GM19455 (cell line): ENCODE data around the gene EDAR.

Source experiments
- ATAC-seq: cut with Tn5 transposase; IDR thresholded peaks from one replicate; pipeline ENCODE4 v1.9.1; 2021; ENCODE audit not compliant: unreplicated experiment

The EDAR gene

DNA sequence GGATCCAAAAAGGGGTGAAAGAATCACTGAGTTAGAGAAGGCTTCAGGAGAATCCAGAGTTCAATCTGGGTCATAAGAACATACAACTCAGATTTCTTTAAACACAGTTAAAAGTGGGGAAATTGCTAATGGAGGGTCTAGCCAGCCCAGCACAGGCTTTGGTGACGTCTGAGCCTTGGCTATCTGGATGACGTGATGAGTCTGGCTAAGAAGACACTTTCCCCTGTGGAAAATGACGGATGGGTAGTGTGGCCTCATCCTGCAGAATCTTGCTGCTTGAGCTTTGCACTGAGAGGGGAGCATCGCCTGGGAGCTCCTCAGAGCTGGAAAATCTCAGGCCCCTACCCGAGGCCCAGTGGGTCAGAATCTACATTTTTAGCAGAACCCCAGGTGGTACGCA is 19.2 kb downstream of the EDAR start:
- no peak for ATAC-seq

DNA sequence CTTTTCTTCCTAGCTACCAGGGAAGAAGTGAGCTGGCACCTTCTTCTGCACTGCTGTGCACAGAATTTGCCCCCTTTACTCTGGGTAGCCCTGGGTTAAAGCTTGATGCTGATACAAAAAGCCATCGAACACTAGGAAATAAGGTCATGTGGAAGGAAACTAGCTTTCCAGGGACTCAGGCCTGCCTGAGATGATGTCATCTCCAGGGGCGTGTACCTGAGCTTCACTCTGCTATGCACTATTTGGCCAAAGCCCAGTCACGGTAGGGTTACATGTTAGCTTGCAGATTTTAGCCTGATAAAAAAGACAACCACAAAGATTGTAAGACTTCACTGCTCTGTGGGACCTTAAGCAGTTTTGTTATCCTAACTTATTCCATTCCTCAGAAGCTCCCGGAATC is 20.4 kb downstream of the EDAR start:
- ATAC-seq, result no peak

DNA sequence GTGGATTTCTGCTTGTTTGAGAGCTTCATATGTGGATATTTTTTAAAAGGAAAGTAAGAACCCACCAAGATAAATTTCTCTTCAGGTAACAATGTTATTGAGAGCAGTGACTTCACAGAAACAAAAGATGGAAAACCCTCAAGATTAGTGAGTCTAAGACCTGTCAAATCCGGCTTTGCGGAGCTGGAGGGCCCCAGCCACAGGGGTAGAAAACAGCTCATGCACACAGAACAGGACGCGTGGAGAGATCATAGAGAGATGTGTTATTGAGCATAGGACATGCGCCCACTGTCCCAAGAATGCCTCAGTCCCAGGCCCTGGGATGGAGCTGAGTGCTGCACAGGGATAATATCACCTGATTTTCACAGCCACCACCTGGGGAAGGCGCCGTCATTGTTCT is 21.3 kb downstream of the EDAR start:
- ATAC-seq, result no peak

DNA sequence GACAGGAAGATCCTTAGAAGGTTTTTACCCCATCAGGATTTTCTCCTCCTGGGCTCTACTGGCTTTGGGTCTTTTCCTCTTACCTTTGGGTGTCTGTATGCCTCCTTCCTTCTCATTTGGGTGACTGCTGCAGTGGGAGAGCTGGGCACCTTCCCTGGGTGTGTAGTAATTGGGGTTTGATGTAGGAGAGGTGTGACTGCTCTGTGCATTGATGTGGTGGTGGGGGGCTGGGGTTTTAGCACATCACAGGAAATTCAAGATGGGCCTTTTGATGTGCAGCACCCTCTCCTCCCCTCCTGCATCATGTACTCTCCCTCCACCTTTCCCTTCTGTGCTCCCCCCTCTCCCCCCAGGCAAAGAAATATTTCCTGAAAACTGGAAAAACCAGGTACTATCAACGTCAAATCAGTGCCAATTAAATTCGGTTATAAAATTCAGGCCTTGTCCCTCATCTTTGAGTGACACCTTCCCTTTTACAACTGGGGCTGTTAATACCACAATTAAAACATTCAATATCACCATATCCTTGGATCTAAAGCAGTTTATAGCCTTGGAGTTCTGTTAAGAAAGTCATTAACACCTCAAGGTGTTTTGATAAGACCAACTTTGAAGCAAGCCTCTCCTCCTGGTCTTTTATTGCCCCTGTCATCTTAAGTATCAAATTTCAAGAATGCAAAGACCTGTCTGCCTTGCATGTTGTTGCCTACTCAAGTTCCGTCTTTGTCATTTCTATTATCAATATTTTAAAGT is 23.3 kb downstream of the EDAR start:
- no peak for ATAC-seq

DNA sequence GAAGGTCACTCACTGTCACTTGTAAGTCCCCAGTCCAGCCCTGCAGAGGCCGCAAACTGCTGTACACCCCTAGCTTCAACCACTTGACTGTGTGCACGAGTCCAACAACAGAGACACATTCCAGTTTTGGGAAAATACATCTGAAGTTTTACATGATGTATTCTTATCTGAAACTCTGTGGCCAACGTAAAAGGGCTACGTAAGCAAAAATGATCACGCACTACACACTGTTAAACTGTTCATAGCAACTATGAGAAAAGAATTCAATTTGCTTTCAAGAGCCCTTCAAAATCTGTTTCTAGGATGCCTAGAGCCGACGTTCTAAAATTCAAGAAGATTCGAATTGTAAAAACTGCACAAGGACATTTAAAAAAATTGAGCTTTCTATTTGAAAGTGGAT is 26.0 kb downstream of the EDAR start:
- ATAC-seq, result no peak

DNA sequence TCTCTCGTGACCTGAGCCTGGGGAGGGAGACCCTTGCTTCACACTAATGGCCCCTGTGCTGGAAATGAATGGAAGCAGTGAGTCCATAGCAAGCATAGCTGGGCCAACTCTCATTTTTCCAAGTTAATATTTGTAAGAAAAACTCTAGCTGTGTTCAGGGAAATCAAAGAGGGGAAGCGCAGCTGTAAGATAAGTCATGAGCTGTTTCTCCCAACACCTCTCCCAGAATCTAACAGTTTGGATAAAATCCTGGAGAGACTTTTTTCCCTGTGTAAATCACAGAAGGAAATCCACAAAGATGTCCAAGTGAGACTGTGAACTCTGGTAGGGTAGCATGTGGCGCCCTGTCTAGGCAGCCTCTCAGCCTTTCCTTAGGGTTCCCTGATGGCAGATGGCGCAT is 27.2 kb downstream of the EDAR start:
- ATAC-seq, result no peak

DNA sequence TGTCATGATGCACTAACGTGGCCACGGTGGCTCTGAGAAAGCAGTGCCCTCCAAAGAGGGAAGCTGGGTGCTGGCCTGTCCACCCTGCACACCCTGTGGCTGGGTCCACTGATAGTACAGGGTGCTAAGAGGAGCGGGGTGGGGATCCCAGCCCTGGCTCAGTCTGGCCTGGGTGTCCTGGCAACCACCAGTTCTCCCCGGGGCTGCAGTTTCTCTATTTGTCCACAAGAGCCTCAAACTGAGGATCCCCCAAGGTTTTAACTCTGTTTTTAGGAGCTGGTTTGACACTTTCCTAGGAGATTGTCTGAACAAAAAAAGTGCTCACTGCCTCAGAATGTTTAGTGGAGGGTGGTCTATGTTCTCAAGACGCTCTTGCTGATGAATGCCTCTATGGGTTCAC is 29.0 kb downstream of the EDAR start:
- no peak for ATAC-seq

DNA sequence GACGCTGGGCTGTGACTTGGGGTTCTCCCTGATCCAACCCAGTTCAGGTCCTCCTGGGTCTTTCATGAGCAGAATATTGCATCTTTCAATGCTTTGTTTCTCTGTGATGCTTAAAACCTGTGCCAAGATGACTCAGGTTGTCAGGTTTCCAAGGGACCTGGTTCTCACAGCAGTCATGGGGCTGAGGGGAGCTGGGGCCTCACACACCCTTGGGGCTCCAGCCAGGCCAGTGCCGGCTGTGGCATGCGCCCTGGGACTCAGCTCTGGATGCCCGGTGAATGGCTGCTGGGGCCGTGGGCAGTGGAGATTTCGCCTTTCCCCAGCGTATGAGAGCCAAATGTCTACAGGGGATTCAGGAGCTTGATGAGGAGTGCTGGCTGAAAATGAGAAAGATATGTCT is 29.6 kb downstream of the EDAR start:
- no peak for ATAC-seq

DNA sequence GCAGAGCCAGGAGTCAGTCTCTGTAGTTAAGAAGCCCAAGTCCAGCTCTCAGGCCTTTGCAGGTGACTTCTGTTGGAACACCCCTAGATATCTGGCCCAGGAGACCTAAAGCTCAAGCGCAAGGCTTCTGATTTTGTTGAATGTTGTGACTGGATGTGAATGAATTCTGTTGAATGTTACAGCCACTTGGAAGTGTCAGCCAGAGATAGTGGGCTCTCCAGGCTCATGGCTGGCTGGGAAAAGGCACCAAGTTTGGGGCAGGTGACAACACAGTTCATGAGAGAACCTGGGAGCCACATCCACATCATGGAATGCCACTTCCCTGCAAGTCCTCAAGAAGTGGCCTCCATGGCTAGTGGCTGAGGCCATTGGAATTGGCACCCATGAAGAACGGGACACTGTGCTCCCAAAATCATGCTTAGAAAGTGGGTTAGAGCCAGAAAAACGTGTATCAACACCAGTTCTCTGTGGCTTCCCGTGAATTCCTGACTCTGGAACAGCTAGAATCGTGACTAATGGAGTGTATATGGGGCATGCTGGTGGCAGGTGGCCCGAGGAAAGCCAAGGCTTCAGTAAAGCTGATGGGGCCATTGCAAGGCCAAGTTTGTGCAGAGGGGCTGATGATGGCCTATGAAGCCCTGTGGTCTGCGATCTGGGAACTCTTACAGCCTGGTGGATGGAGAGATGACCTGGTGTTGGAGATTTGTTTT is 30.2 kb downstream of the EDAR start:
- ATAC-seq, result no peak

DNA sequence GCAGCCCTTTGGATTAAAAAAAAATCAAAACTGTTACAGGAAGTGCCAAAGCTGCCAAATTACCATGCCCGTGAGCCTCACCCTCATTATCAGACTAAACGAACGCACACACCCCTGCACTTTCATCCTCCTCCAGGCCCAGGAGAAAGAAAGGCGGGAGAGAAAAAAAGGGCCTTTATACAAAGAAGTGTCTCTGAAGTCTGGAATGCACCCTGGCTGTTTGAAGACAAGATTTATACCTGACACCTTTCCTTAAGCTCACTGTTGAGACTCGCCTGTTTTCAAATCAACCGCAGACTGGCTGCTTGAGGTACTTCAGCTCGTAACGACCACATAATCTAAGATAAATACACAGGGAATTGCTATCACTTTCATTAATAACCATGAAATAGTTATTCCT is 31.0 kb downstream of the EDAR start:
- ATAC-seq, result no peak

DNA sequence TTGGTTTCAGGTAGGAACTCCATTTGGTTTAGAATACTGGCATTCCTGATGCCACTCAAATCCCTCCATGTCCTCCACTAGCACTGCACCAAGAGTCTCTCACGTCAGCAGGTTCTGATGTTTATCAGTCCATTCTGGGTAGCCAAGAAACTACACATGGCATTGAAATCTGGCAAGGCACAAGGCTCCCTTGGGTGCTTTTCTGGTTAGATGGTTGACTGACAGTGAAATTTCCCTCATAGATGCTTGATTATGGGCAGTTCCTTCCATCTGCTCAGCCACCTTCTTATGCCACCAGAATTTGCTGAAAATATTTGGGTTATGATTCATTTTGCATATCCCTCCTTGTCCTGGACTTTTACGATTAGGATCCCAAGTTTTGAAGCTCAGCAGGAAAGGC is 32.6 kb downstream of the EDAR start:
- ATAC-seq, result no peak

DNA sequence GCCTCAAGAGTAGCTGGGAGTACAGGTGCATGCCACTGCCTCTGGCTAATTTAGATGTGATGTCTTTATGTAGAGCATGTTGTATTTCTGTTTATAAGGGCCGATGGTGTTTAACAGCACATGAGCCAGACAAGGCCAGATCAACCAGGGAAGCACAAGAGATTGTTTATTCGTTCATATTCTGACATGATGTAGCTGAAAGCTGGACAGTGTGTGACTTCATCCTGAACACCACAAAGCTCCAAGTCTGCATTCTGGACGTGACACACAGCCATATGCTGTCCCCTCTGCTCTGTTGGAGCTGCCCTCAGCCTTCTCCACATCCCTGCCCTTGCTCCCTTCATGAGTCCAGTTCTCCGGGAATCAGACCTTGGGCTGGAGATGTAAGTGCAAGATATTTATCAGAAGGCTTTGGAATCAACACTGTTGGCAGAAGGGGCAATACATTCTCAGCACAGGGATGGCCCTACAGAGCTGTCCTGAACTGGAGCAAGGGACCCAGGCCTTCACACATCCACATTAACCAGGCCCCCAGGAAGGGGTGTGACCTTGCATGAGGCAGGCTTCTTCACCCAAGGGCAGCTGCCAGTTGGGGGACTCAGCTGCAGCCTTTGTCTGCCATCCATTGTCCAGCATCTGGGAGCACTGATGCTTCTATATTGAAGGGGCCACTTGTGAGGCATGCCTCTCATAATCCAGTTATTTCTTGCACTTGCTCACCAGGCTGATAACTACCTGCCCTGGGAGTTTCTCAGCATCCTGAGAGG is 38.5 kb downstream of the EDAR start:
- no peak for ATAC-seq

DNA sequence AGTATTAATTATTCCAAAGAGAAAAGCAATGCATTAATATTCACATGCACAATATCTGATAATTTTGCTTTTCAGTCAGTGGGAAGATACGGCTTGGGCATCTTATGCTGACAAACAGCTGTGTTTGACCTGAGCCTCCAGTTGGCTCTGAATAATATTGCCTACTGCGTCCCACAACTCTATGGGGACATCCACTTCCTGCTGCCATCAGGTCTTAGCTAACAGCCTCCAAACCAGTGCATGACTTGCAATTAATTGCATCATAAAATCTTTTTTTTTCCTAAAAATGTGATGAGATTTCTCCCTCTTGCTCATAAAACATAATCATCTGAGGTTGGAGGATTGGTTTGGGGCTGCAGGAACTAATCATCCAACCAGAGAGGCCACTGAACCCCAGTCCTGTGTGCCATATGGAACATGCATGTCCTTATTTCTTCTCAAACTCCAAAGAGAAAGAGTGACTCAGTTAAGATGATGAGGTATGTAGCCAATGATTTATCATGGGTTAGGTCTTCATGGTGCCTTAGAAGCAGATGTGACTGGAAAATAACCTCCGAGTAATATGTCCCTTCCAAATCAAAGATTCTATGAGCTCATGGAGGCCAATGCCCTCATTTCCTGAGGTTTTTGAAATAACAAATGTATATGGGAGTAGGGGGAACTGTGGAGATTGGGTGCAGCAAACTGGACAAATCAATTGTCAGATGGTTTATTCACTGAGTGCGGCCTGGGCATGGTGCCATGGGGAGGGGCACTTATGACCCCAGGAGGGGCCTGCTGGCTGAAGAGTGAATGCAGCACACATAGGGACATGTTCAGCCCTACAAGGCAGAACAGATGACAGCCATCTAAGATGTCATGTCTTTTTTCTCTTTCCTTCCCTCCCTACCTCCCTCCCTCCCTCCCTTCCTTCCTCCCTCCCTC is 39.4 kb downstream of the EDAR start:
- no peak for ATAC-seq

DNA sequence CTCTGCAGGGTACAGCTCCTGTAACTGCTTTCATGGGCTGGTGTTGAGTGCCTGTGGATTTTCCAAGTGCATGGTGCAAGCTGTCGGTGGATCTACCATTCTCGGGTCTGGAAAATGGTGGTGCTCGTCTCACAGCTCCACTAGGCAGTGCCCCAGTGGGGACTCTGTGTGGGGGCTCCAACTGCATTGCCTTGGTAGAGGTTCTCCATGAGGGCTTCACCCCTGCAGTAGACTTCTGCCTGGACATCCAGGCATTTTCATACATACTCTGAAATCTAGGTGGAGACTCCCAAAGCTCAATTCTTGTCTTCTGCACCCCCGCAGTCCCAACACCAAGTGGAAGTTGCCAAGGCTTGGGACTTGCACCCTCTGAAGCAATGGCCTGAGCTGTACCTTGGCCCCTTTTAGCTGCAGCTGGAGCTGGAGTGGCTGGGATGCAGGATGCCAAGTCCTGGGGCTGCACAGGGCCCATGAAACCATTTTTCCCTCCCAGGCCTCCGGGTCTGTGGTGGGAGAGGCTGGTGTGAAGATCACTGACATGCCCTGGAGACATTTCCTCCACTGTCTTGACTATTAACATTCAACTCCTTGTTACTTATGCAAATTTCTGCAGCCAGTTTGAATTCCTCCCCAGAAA is 41.6 kb downstream of the EDAR start:
- ATAC-seq, result no peak

DNA sequence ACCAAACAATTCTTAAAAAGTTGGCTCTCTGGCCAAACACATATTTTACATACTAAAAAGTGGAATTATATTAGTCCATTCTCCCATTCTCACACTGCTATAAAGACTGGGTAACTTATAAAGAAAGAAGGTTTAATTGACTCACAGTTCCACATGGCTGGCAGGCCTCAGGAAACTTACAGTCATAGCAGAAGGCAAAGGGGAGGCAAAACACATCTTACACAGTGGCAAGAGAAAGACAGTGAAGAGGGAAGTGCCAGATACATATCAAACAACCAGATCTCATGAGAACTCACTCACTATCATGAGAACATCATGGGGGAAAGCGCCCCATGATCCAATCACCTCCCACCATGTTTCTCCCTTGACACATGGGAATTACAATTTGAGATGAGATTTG is 42.6 kb downstream of the EDAR start:
- no peak for ATAC-seq

DNA sequence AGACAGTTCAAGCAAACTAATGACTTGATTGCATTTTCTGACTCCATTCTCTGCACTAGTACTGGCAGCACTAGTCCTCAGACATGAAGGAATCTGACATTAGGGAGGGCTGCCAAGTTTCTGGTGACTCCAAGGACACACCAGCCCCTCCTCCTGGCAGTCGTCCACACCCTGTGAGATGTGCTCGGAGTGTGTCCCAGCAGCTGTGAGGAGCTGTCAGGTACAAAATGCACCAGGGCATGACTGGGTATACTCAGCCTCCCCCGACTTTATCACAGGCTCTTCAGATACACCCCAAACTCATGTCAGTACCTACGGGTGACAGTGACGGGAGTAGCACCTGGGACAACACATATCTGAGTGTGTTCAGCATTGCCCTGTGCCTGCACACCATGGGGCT is 43.1 kb downstream of the EDAR start:
- no peak for ATAC-seq

DNA sequence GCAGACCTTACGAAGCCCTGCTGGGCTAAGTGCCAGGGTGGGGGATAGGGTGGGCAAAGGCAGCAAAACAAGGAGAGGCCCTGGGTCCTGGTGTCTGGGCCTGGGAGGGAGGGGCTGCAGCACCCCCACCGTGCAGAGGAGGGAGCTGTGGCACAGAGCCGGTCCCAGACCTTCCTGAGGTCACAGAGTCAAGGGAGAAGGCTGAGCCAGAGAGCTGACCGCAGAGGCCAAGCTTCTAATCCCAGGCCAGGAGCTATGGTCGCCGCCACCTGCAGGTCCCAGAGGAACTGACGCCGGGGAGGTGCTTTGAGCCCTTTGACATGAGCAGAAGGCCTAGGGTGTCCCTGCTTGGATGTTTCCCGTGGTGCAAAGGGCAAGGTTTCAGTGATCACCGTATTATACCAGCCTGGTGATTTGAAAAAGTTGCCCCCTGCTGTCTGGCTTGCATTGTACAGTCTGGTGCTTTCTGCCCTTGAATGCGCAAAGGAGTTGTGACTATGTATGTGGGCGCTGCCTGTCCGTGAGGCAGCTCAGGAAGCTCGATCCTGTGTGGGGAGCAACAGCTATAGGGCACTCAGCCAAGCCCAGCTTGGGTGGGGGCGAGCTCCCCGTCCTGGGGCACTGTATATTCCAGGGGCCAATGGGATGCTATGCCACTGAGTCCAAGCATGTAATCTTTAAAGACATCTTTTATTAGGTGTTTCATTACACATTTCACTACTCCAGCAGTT is 44.3 kb downstream of the EDAR start:
- ATAC-seq, result no peak

DNA sequence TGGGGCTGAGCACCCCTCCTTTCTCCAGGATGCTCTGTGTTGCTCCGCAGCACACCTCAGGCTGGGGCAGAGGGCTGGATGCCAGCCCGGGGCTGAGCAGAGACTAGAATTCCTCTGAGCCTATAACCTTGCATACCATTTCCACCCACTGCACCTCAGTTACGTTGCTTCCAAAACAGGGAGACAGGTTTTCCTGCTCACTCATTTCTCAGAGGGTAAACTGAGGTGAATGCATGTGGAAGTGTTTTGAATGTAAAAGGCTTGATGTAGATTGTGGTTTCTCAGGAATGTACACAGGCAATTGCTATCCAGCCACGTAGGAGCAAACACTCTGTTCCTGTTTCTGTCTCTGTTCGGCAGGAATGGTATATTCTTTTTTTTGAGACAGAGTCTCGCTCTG is 45.3 kb downstream of the EDAR start:
- no peak for ATAC-seq

DNA sequence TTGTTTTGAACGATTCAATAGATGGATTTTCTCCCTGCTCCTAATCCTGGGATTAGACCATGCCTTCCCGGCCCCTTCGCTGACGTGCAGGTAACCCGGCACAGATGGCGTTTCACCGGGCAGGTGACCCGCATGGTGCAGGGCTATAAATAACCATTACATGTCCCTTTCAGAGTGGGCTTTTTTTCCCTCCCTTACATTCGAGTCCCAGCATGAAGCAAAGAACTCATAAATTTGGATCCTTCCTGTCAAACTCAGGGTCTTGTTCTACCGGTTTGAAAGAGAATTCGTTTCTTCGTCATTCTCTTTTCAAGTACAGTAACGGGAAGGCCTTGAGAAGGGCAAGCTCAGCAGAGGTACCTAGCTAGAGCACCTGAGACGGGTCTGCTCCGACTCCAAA is 46.1 kb downstream of the EDAR start:
- ATAC-seq, result no peak
